Esophagus muscularis mucosa (tissue), 2 donors: ENCODE measurements around the gene HID1.

Experiments used
- POLR2A ChIP-seq: fragments of 450-650 bp; IDR thresholded peaks from one replicate; pipeline ENCODE4 v1.6.1; 2017; ENCODE audit warnings: antibody characterized with exemption, moderate library complexity, mild to moderate bottlenecking, low read depth
- POLR2AphosphoS5 ChIP-seq, 2 donors: sonication (generic); formaldehyde crosslinking; IDR thresholded peaks; one replicate each; pipeline ENCODE4 v1.6.1; 2017; ENCODE audit warnings: antibody characterized with exemption in 2 of 2

DNA sequence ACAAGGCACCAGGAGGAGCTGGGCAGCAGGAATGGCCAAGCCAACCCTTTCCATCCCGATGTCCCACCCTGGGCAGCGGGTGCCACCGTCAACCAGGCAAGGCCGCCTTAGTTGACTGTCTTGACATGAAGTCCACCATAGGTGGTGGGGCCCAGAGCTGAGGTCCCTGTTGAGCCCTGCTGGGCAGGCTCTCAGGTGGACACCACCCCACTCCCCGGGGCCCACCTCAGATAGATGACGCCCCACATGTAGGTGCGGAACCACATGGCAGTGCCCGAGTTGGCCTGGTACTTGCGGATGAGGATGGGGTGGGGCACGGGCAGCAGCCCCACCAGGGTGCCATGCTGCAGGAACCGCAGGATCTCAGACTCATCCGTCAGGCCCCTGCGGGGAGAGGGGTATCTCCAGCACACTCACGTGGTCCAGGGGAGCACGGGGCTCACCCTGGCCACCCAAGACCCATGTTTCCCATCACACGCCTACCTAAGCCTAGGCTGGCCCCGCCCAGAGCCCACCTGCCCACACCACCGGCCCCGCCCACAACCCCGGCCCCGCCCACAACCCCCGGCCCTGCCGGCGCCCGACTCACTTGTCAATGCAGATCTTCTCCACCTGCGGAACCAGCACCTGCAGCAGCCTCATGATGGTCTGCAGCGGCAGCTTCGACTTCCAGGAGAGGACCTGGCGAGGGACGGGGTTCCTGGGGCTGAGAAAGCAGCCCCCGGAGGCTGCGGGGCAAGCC lies 20.7 kb downstream of the HID1 start:
- TF ChIP-seq POLR2AphosphoS5 (IDR thresholded peaks at IDR 0.05): no peak
- TF ChIP-seq POLR2A: no peak
